GM21515 (cell line): ENCODE data around the gene ITGA11.

Experiments
- ATAC-seq: cut with Tn5 transposase; IDR thresholded peaks from one replicate; pipeline ENCODE4 v1.9.1; 2021; ENCODE audit not compliant: unreplicated experiment

The ITGA11 gene

DNA sequence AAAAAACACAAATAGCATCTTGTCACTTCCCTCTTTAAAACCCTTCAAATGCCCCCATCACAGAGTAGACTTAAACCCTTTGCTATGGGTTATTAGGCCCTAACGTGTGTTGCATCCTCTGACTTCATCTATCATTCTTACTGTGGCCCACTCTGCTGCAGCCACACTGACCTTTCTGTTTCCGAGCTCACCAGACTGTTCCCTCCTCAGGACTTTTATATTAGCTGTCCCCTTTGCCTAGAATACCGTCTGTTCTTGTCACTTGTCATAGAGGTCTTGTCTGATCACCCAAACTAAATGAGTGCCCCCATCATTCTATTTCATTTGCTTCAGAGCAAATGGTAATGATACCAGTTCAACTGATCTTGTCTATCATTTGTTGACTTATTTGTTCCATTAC lies 155.3 kb downstream of the ITGA11 start:
- no peak for ATAC-seq

DNA sequence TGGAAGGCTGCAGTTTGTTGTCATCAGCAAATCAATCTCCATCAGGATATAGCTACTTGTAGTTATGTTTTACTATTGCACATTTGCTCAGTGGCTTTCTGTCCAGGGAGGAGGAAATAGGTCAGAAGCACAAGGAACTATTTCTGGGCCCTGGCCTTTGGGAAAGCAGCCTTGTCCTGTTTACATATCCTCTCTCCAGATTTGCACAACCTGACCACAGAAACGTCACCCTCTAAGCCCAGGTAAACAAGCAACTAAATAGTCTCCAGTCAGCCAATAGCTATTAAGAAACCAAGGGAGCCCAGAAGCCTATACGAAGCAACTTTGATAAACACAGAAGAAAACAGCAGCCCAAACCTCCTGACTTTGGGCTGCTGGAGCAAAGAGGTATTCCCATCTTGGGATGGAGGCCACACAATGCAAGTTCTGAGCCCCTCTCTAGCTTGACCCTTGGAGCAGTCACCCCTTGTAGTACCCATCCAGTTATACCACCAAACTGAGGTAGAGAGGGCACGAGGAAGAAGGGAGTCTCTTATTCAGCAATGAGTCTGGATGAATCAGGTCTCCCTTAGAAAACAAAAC lies 156.7 kb downstream of the ITGA11 start:
- ATAC-seq: no peak

DNA sequence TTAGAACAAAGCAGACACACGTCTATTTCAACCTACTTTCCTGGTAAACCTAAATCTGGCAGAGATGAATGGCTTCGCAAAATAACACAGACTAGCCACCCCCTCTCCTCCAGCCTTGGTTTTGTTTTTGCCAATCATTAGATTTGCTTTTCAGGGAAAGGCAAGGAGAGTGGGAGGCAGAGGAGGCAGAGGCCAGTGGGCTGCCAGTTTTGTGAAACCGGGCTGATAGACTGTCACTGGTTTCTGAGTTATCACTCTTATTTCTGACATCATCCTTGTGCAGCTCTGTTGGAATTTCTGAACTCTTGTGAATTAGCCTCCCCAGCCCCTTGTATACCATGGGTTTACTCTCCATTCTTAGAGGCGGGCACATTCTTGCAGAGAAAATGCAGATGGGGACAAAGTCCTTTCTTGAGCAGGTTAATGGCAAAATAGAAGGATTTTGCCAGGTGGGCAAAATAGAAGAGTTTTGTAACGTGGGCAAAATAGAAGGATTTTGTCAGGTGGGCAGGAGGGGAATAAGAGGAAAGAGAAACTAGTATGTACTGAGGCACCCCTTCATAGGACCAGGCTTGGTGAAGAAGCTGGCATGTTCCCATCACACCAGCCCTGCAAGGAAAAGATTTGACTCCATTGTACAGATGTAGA lies 157.6 kb downstream of the ITGA11 start:
- no peak for ATAC-seq

DNA sequence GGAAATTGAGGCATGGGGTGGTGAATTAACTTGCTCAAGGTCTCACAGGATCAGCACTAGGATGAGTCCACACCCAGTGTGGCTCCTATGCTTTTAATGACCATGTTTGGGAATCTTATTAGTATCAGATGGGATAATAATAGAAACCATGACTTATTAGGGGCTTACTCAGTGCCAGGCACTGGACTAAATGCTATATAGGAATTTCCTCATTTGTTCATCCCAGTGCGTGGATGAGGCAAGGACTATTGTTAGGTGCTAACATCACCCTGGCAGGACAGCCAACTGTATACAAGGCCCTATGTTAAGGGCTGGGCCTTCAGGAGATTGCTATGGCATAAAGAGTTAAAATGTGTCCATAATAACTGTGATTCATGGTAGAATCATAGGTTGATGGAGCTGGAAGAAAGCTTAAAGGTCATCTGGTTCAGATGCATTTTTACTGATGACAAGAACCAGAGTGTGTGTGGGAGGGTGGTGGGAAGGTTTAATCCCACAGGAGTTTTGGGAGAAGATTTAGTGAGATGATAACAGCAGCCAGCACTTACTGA lies 159.2 kb downstream of the ITGA11 start:
- ATAC-seq: no peak

DNA sequence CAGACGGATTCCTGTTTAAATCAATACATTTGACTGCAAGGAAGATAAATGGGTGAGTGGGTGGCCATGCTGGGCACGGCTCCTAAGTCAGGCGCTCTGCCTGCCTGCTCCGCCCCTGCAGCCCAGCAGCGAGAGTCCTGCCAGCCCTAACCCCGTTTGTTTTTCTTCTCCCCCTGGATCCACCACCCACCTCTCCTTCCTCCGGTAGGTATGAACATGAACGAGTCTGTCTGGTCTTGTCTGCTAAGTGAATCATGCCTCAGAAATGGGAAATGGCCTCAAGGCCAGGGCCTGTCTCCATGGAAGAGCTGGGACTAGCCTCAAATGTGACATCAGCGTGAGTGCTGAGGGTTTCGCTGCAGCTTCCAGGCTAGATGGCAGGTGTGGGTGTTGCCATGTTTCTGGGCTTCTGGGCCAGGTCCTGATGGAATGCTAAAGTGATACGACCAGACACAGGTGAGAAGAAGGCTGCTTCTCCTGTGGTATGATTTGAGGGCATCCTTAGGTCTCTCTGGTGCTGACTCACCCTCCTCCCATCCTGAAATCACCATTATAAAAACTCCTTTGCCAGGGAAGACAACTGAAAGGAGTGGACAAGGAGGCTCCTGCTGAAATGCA lies 160.0 kb downstream of the ITGA11 start:
- no peak for ATAC-seq

DNA sequence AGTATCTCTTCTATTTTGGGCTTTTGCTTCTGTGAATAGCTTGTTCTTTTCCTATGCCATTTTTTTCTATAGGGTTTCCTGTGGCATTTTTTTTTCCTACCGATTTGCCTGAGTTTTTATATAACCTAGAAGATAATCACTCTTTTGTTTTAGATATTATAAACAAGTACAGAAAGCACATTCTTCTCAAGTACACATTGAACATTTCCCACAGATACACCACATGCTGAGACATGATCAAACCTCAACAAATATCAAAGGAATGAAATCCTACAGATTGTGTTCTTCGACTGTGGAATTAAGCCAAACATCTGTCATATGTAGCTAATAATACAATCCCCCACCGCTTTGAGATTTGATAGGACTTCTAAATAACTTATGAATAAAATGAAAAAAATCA lies 163.6 kb downstream of the ITGA11 start:
- no peak for ATAC-seq

DNA sequence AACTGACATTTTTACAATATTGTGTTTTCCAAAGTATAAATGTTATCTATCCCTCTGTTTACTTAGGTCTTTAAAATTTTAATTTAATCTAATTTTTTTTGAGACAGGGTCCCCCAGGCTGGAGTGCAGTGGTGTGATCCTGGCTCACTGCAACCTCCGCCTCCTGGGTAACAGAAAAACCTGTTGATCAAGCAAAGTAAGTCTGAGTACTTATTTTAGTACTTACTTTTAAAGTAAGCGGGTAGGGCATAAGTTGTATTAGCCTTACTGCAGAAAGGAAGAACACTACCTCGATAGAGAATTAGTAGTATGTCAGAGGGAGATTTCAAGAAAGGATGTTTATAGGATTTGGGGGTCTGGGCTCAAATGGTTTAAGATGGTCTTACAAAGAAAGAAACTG lies 166.3 kb downstream of the ITGA11 start:
- no peak for ATAC-seq

DNA sequence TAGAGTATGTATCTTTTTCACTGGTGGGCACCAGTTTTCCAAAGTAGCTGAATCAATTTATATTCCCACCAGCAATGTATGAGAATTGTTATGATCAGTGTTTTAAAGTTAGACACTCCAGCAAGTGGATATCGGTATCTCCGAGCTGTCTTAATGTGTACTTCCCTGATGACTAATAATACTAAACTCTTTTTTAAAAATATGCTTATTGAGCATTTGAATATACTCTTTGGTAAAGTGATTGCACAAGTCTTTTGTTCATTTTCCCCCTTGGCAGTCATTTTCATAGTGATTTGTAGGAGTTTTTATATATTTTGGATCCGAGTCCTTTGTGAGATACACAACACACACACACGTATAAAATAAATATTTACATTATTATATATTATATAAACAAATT lies 166.9 kb downstream of the ITGA11 start:
- ATAC-seq: no peak

DNA sequence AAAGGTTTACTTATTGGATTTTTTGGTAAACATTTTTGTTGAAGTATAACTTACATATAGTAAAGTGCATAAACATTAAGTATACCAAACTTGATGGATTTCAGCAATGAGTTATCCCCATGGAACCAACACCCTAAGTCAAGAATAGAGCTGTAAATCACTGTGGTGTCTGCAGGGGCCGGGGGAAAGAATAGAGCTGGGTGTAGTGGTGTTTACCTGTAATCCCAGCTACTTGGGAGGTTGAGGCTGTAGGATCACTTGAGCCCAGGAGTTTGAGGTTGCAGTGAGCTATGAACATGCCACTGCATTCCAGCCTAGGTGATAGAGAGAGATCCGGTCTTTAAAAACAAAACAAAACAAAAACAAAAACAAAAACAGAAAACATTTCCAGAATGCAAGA lies 167.7 kb downstream of the ITGA11 start:
- no peak for ATAC-seq

DNA sequence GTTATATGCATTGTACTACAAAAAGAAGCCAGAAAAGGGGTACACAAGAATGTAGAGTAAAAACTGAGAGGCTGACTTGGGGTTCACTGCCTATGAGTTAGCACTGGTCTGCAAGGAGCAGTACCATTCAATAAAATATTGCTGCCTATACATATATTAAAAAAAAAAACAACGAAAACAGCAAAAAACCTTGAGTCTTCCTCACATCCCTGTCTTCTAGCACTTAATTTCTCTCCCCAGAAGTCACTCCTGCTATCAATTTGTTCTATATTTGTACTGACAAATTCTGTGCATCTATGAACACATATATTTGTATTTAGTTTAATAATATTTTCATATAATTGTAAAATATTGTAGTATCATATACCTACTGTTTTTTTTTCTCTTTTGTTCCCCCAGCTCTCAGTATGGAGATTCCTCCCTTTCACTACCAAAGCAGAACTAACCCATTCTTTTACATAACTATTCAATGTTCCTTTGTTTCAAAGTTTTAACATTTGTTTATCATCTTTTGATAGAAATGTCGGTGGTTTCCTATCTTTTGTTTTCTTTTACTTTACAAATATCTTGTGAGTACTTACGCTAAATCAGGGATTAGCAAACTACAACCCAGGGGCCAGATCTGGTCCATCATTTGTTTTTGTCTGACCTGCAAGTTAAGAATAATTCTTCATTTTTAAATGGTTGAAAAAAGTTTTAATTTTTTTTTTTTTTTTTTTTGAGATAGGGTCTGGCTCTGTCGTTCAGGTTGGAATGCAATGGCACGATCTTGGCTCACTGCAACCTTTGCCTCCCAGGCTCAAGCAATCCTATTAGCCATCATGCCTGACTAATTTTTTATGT lies 169.2 kb downstream of the ITGA11 start:
- ATAC-seq: no peak

DNA sequence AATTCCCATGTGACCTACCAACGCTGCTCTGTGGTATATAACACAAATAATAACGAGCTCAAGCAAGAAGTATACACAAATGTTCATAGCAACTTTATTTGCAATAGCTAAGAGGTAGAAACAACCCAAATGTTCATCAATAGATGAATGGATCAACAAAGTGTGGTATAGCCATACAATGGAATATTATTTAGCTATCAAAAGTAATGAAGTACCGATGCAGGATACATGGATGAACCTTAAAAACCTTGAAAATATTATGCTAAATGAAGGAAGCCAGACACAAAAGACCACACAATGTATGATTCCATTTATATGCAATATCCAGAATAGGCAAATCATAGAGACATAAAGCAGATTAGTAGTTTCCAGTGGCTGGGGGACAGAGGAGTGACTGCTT lies 170.0 kb downstream of the ITGA11 start:
- no peak for ATAC-seq

DNA sequence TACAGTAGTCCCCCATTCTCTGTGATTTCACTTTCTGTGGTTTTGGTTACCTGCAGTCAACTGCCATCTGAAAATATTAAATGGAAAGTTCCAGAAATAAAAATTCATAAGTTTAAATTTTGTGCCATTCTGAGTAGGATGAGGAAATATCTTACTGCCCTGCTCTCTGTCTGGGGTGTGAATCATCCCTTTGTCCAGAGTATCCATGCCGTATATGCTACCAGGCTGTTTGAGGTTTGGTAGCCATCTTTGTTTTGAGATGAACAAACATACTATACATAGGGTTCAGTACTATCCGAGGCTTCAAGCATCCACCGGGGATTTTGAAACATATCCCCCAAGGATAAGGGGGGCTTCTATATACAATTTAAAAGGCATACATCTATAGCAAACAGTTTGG lies 170.7 kb downstream of the ITGA11 start:
- no peak for ATAC-seq

DNA sequence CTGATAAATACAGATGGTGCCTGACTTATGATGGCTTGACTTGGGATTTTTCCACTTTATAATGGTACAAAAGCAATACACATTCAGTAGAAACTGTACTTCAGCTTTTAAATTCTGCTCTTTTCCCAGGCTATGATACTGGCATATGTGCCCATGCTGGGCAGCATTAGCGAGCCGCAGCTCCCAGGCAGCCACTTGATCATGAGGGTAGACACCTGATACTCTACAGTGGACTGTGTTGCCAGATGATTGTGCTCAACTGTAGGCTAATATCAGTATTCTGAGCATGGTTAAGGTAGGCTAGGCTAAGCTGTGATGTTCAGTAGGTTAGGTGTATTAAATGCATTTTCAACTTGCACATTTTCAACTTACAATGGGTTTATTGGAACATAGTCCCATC lies 172.1 kb downstream of the ITGA11 start:
- no peak for ATAC-seq

DNA sequence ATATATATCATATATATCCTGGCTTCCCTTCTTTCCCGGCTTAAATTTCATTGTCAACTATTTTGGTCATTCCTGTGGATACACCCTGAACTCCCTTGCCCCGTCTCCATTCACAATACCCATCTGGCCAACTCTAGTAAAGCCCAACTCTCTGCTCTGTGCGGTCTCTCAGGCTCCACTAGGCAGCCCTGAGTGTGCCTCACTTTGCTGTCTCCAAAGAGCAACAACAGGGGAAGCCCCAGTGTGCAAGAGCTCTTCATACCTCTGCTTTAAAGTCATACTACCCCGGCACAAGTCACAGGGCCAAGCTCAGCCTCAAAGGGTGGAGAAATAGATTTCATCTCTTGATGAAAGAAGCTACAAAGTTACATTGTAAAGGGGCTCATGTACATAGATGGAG lies 173.3 kb downstream of the ITGA11 start:
- ATAC-seq: no peak

DNA sequence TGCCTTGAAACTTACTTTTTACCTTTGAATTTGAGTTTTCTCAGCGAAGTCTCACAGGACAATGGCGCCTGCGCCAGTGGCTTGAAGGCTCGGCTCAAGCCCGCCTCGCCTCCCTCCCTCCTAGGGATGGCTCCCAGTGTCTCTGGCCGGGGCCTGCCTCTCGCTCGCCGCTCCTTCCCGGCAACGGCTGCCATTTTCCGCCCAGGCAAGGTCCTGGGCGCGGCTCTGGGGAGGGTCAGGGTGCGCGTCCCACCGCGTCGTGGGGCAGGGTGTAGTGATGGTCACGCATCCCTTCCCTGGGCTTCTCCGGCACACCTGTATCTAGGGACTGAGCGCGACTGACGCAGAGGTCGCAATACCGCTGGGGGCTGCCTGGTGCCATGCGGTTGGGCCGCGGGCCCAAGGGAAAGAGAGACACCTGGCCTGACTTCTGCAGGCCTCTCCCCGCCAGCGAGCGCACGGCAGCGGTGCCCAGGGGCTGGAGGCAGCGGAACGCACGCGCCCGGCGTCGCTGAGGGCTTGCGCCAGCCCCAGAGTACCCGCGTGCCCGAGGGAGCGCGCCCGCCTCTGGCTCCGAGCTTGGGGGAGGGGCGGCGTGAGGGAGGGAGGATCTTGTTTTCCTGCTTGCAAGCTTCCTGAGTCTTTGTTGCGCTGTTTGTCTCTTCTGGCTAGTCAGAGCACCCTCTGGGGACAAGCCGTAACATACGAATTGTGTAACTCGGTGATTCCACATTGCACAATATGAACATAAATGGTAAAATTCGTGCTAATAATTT lies 175.1 kb downstream of the ITGA11 start:
- ATAC-seq: no peak

DNA sequence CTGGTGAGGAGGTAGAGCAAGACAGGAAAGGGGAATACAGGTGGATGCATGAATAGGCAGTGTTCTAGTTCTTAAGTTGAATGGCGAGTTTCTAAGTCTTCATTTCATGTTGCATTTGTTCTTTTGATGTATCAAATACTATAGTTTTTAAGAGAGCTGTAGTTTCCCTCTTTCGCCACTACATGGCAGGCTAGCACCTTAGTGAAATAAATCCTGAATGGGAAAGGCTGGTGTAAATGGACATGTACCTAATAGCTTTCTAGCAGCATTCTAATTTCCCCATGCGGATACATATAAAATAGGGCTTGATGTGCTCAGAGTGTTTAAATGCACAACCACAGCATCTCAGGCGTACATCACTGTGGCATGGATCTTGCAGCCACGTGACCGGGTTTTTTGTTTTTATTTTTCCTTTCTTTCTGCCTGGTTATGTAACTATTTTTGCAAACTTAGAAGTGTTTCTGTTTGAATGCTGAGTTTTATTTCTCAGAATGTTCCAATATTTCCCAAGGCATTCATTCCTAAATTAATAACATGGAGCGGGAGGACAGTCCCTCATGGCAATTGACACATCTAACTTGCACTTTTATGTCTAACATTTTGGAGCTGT lies 178.9 kb downstream of the ITGA11 start:
- ATAC-seq: no peak

DNA sequence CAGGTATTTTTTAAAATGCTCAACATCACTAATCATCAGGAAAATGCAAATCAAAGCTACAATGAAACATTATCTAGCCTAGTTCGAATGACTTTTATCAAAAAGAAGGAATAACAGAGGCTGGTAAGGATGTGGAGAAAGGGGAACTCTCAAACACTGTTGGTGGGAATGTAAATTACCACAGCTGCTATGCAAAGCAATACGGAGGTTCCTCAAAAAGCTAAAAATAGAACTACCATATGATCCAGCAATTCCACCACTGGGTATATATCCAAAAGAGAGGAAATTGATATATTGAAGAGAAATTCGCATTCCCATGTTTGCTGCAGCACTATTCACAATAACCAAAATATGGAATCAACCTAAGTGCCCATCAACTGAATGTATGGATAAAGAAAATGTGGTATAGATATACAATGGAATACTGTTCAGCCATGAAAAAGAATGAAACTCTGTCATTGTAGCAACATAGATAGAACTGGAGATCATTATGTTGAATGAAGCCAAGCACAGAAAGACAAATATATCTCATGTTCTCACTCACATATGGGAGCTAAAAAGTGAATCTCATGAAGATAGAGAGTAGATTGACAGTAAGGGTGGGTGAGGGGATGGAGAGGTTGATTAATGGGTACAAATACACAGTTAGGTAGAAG lies 182.8 kb downstream of the ITGA11 start:
- ATAC-seq: no peak
